ENCODE results near the gene GORASP1. TPM values are rescaled to one million over a fixed set of nuclear protein-coding genes. Genes with fewer than 3 reads are reported as not detected.

The GORASP1 gene
- total RNA-seq = 27.3 and 30.1 TPM in 2 replicates

GRCh38 chr3:39107388-39108199, at the start of gene GORASP1, which contains the start of gene TTC21A:
Gene GORASP1 (minus strand): TSS chr3:39107627. CDS start chr3:39107541, 86 bp downstream.
Gene TTC21A (plus strand): TSS chr3:39107680. CDS start chr3:39107838, 158 bp downstream.

GRCh38 chr3:39051649-39052561, 55.5 kb downstream of the GORASP1 start, which contains the start of the genes SCN11A and WDR48:
Gene SCN11A (minus strand): TSS chr3:39051944. CDS start chr3:38950362, 101,582 bp downstream.
Gene WDR48 (plus strand): TSS chr3:39052016. CDS start chr3:39052026, 10 bp downstream.

Other genes with a start within 250 kb of the GORASP1 start
- under 0.01 TPM in 1 of 2 replicates, not detected in the other for gene SCN11A, start 55.7 kb downstream of the GORASP1 start, total RNA-seq
- gene WDR48, start 55.6 kb downstream of the GORASP1 start, total RNA-seq = 33.5 and 42.8 TPM in 2 replicates
- gene TTC21A, start 53 bp upstream of the GORASP1 start, total RNA-seq = 0.58 and 2.8 TPM in 2 replicates
- 14.7 and 24.0 TPM in 2 replicates for gene CSRNP1, start 46.0 kb upstream of the GORASP1 start, total RNA-seq
- under 0.01 TPM in 1 of 2 replicates, not detected in the other for gene XIRP1, start 85.0 kb upstream of the GORASP1 start, total RNA-seq
- gene CX3CR1, start 172.4 kb upstream of the GORASP1 start, total RNA-seq = under 0.01 TPM in 1 of 2 replicates, not detected in the other
- not detected in 2 replicates for gene CCR8, start 222.1 kb upstream of the GORASP1 start, total RNA-seq

Measured in regular cardiac myocyte (primary cell).